Right lobe of liver (tissue), 6 donors: ENCODE results near the gene ALAD. TPM values are rescaled to one million over a fixed set of nuclear protein-coding genes. Genes with fewer than 3 reads are reported as not detected.
"Not testable (repeated sequence)": the region's sequence is repeated elsewhere in the genome, so short reads cannot be mapped to it uniquely, and the experiment has no call there.

Experiments
- ATAC-seq, 4 donors: fragments of 200-7000 bp; cut with Tn5 transposase; one replicate each; pipeline ENCODE4 v1.9.1; 2020; ENCODE audit warnings: mild to moderate bottlenecking in 4 of 4, moderate library complexity in 4 of 4
- DNase-seq, 3 donors: peaks; one replicate each; pipeline ENCODE4 v3.0.0-alpha.2; 2020
- H3K27ac ChIP-seq, 3 donors: fragments of 200-600 bp; one replicate each; pipeline ENCODE4 v1.8.0; 2022
- H3K27me3 ChIP-seq, 2 donors: fragments of 200-600 bp; one replicate each; pipeline ENCODE4 v1.8.0; 2022
- H3K36me3 ChIP-seq, 4 donors: fragments of 200-600 bp; sonication (generic) in 1 of 4; one replicate each; pipeline versions ENCODE4 v1.5.1 to v1.8.0; 2017 to 2022; ENCODE audit warnings: control low read depth in 1 of 4
- H3K4me1 ChIP-seq, 4 donors: fragments of 200-600 bp; sonication (generic) in 1 of 4; one replicate each; pipeline versions ENCODE4 v1.5.1 to v1.8.0; 2017 to 2022; ENCODE audit warnings: control low read depth in 1 of 4
- H3K4me3 ChIP-seq, 3 donors: fragments of 200-600 bp; one replicate each; pipeline ENCODE4 v1.8.0; 2022
- H3K9me3 ChIP-seq, 4 donors: fragments of 200-600 bp; sonication (generic) in 1 of 4; one replicate each; pipeline versions ENCODE4 v1.5.1 to v1.8.0; 2017 to 2022; ENCODE audit warnings: control low read depth in 1 of 4
- POLR2A ChIP-seq: fragments of 450-650 bp; IDR thresholded peaks from one replicate; pipeline ENCODE4 v1.6.1; 2017; ENCODE audit warnings: antibody characterized with exemption, mild to moderate bottlenecking
- WGBS: methylation state at CpG from one replicate; pipeline ENCODE4 v1.1.6; 2018; ENCODE audit warnings: low coverage, low lambda C conversion rate; ENCODE audit not compliant: insufficient coverage; ENCODE audit errors: missing lambda C conversion rate; 5-methylcytosine and 5-hydroxymethylcytosine counted together
- intact Hi-C, 2 donors: fragments of 100-400 bp; cut with DNase I; formaldehyde crosslinking; loops; one replicate each; pipeline versions ENCODE4 v1.11.2 to v1.14.1; 2022
- total RNA-seq, 6 experiments: library from RNA; depleted of rRNA in 2 of 6; stranded (reverse); fragments of >200 nt in 2 of 6; fragmentation: NEBNext Ultra II Directional in 3 of 6; extraction: Animal tissue kit (Norgen Biotek cat#: 25700) in 3 of 6; gene quantifications; one replicate each; pipeline versions ENCODE4 v1.1.0 to v1.2.4, GENCODE V29; 2016 to 2023
- TF ChIP-seq, protein P1 (sequence below), 4 donors: fragments of 200-600 bp in 3 of 4; fragments of 450-650 bp in 1 of 4; IDR thresholded peaks; one replicate each; pipeline versions ENCODE4 v1.5.1 to v1.8.0; 2016 to 2022; ENCODE audit warnings: antibody characterized with exemption in 4 of 4, mild to moderate bottlenecking in 2 of 4
- donor health status: DM: no; HTN: yes; CAD: no.
- donor health status: DM: no; HTN: no; CAD: no.
- donor health status: DM: no; HTN: no; CAD: no.
- donor health status: DM: no; HTN: yes; CAD: no.
- donor health status: DM: no; HTN: yes; CAD: no.

The ALAD gene
- total RNA-seq, 6 experiments from 2014 or later, result 35.3 to 140 (median 73.6) TPM

DNA sequence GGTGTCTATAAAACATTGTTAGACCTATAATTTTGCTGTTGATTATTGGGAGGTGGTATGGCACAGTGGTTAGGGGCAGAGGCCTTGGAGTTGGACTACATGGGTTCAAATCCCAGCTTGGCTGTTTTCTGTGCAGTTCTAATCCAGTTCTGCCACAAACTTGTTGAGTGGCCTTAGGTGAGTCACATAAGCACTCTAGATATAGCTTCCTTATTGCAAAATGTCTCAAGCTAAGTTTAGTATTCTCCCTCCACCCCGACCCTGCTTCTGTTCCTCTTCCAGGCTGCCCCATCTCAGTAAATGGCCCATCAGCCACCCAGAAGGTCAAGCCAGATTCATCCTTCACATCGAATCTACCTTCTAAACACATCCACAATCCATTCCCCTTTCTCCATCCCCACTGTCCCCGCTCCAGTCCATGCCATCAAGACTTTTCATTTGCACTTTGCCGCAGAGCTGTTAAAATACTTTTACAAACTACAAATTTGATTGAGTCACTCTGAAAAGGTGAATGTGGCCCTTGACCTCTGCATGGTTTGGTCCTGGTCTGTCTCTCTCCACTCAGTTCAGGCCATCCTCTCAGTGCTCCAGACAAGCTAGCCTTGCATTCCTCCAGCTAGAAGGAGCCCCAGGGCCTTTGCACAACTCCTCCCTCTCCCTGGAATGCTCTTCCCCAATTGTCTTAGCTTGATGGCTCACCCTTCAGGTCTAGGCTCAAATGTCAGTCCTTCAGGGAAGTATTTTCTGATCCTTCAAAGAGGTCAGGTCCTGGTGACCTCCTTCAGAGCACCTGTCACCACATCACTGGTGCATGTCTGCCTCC, 14.3 kb downstream of the ALAD start:
- peaks cover 0 to 28% (median 13%) of the 10 kb centered on the region in 4 donors for H3K36me3 ChIP-seq
- peak overlapping the region in 2 of 3 donors; percentile 2 to 7 for H3K4me3 ChIP-seq
- ATAC-seq, result peak in 1 of 4 donors; percentile 10
- TF ChIP-seq POLR2A, result no peak
- TF ChIP-seq, protein P1, sequence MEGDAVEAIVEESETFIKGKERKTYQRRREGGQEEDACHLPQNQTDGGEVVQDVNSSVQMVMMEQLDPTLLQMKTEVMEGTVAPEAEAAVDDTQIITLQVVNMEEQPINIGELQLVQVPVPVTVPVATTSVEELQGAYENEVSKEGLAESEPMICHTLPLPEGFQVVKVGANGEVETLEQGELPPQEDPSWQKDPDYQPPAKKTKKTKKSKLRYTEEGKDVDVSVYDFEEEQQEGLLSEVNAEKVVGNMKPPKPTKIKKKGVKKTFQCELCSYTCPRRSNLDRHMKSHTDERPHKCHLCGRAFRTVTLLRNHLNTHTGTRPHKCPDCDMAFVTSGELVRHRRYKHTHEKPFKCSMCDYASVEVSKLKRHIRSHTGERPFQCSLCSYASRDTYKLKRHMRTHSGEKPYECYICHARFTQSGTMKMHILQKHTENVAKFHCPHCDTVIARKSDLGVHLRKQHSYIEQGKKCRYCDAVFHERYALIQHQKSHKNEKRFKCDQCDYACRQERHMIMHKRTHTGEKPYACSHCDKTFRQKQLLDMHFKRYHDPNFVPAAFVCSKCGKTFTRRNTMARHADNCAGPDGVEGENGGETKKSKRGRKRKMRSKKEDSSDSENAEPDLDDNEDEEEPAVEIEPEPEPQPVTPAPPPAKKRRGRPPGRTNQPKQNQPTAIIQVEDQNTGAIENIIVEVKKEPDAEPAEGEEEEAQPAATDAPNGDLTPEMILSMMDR (IDR thresholded peaks at IDR 0.05), result no peak
- H3K4me1 ChIP-seq, result peaks cover 0 to 68% (median 26%) of the 10 kb centered on the region in 4 donors
- WGBS, result 51% methylated on average over 4 of the region's 4 CpGs
- no peaks in the 10 kb centered on the region for H3K27me3 ChIP-seq
- intact Hi-C loops, result no loop called here
- H3K27ac ChIP-seq, result peak overlapping the region in 2 of 3 donors; percentile 61 to 62
- no peak for DNase-seq
- no peaks in the 10 kb centered on the region for H3K9me3 ChIP-seq

DNA sequence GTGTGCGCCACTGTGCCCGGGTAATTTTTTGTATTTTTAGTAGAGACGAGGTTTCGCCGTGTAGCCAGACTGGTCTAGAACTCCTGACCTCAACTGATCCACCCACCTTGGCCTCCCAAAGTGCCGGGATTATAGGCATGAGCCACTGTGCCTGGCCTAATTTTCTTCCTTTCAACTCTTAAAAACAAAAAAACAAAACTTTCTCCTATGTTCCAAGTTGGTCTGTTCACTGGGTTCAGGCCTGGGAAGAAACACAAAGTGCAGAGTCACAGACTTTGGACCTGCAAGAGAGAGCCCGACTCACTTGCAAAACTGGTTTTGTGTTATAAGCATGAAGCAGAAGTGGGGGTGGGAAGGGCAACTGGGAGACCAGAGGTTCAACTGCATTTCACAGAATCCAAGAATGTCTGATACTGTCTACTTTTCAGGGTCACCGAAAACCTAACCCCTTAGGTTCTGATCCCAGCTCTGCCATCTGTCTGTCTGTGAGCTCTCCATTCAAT, 19.1 kb downstream of the ALAD start:
- no peaks in the 10 kb centered on the region for H3K27me3 ChIP-seq
- DNase-seq (peak in 2 of 3 donors; percentile 69 to 88), ATAC-seq (peak; percentile 67 to 80 (median 75))
- H3K36me3 ChIP-seq, result peaks cover 0 to 2% (median 0%) of the 10 kb centered on the region in 4 donors
- H3K9me3 ChIP-seq, result no peaks in the 10 kb centered on the region
- WGBS, result 37% methylated on average over 6 of the region's 8 CpGs
- no peak overlapping the region for H3K4me3 ChIP-seq
- H3K4me1 ChIP-seq, result peaks cover 0 to 66% (median 22%) of the 10 kb centered on the region in 4 donors
- H3K27ac ChIP-seq, result peak overlapping the region in 2 of 3 donors; percentile 37 to 76
- TF ChIP-seq, protein P1 (IDR thresholded peaks at IDR 0.05), result no peak
- TF ChIP-seq POLR2A, result no peak
- intact Hi-C loops, result no loop called here

DNA sequence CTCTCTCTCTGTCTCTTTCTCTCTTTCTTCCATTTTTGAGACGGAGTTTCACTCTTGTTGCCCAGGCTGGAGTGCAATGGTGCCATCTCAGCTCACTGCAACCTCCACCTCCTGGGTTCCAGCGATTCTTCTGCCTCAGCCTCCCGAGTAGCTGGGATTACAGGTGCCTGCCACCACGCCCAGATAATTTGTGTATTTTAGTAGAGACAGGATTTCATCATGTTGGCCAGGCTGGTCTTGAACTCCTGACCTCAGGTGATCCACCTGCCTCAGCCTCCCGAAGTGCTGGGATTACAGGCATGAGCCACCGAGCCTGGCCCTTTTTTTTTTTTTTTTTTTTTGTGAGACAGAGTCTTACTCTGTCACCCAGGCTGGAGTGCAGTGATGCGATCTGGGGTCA, 19.6 kb downstream of the ALAD start:
- DNase-seq, ATAC-seq, intact Hi-C loops, H3K27me3 ChIP-seq, H3K4me3 ChIP-seq, H3K36me3 ChIP-seq, H3K9me3 ChIP-seq: not testable (repeated sequence)
- Histone ChIP-seq H3K27ac (peak overlapping the region in 2 of 3 donors; percentile 37 to 76), H3K4me1 (peaks cover 0 to 61% (median 19%) of the 10 kb centered on the region in 4 donors)
- 59% methylated on average over 5 of the region's 7 CpGs for WGBS

DNA sequence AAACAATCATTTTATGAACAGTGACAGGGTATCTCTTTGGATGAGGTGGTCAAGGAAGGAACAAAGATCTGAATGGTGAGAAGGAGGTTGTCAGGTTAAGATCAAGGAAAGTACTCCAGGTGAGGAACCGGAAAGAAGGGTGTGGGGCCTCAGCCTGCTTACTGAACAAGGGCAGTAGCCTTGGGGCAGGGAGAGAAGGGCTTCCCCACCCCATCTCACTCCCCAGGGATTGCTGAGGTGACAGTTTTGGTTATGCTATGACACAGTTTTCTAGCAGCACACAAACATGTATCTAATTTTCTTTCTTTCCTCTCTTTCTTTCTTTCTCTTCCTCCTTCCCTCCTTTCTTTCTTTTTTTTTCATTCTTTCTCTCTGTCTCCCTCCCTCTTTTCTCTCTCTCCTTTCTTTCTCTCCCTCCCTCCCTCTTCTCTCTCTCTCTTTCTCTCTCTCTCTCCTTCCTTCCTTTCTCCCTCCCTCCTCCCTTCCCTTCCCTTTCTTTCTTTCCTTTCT, 20.2 kb downstream of the ALAD start:
- no peak for DNase-seq
- TF ChIP-seq, protein P1 (IDR thresholded peaks at IDR 0.05), result no peak
- no peak for TF ChIP-seq POLR2A
- Histone ChIP-seq H3K9me3 (no peaks in the 10 kb centered on the region), H3K27ac (peak overlapping the region in 2 of 3 donors; percentile 40 to 50), H3K4me3 (no peak overlapping the region), H3K36me3 (no peaks in the 10 kb centered on the region), H3K4me1 (peaks cover 0 to 56% (median 18%) of the 10 kb centered on the region in 4 donors), H3K27me3 (no peaks in the 10 kb centered on the region)
- intact Hi-C loops, result no loop called here
- no peak for ATAC-seq
- WGBS, result no CpG with 5 or more reads among the region's 1 CpG

DNA sequence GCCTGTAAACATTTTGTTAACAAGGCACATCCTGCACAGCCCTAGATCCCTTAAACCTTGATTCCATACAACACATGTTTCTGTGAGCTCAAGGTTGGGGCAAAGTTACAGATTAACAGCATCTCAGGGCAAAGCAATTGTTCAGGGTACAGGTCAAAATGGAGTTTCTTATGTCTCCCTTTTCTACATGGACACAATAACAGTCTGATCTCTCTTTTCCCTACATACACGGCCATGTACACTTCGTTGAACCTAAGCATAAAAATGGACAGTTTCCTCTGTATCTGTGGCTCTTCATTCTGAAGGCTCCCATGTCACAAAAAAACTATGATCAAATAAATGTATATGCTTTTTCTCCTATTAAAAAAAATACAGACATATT, 21.3 kb downstream of the ALAD start:
- H3K27me3 ChIP-seq, DNase-seq, H3K4me3 ChIP-seq, H3K36me3 ChIP-seq, H3K9me3 ChIP-seq, intact Hi-C loops, ATAC-seq: not testable (repeated sequence)
- Histone ChIP-seq H3K27ac (peak overlapping the region in 1 of 3 donors; percentile 40), H3K4me1 (peaks cover 0 to 61% (median 21%) of the 10 kb centered on the region in 4 donors)
- WGBS, result 52% methylated on average over 2 of the region's 2 CpGs

DNA sequence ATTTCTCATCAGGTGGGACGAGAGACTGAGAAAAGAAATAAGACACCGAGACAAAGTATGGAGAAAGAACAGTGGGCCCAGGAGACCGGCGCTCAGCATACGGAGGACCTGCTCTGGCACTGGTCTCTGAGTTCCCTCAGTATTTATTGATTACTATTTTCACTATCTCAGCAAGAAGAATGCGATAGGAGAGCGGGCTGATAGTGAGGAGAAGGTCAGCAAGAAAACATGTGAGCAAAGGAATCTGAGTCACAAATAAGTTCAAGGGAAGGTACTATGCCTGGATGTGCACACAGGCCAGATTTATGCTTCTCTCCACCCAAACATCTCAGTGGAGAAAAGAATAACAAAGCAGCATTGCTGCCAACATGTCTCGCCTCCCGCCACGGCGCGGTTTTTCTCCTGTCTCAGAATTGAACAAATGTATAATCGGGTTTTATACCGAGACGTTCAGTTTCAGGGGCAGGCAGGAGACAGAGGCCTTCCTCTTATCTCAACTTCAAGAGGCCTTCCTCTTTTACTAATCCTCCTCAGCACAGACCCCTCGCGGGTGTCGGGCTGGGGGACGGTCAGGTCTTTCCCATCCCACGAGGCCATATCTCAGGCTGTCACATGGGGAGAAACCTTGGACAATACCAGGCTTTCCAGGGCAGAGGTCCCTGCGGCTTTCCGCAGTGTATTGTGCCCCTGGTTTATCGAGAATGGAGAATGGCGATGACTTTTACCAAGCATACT, 21.8 kb downstream of the ALAD start:
- H3K4me3 ChIP-seq, H3K9me3 ChIP-seq, DNase-seq, intact Hi-C loops, ATAC-seq, H3K27me3 ChIP-seq: not testable (repeated sequence)
- Histone ChIP-seq H3K36me3 (peaks cover 0 to 10% (median 2%) of the 10 kb centered on the region in 4 donors), H3K4me1 (peaks cover 0 to 62% (median 24%) of the 10 kb centered on the region in 4 donors), H3K27ac (peak overlapping the region in 2 of 3 donors; percentile 16 to 60)
- 29% methylated on average over 23 of the region's 24 CpGs for WGBS
